Neural cell (in vitro differentiated cells): ENCODE measurements around the gene CDK11B. TPM values are rescaled to one million over a fixed set of nuclear protein-coding genes. Genes with fewer than 3 reads are reported as not detected.

ENCODE experiments used
- H2AFZ ChIP-seq: fragments of 200-600, 300-800 bp; sonication (generic), shearing (Covaris generic); 2 replicates; pipeline ENCODE4 v1.6.0; 2014; ENCODE audit warnings: low read depth, mild to moderate bottlenecking, antibody characterized with exemption, low read length, moderate library complexity
- H3F3A ChIP-seq: fragments of 200-600 bp; shearing (Covaris generic); 2 replicates; pipeline ENCODE4 v1.6.1; 2016; ENCODE audit warnings: mild to moderate bottlenecking, moderate library complexity, mixed read lengths, antibody characterized with exemption, low read length; ENCODE audit not compliant: insufficient read depth, poor library complexity, severe bottlenecking
- H3K27ac ChIP-seq: fragments of 200-600, 300-800 bp; sonication (generic), shearing (Covaris generic); 2 replicates; pipeline ENCODE4 v1.5.1; 2014; ENCODE audit warnings: mild to moderate bottlenecking, low read length, moderate library complexity
- H3K27me3 ChIP-seq: fragments of 300-800, 200-600 bp; sonication (generic), shearing (Covaris generic); 2 replicates; pipeline ENCODE4 v1.6.0; 2014; ENCODE audit warnings: mild to moderate bottlenecking, low read depth, low read length, moderate library complexity; ENCODE audit not compliant: insufficient read depth
- H3K36me3 ChIP-seq: fragments of 300-800, 200-600 bp; sonication (generic), shearing (Covaris generic); 2 replicates; pipeline ENCODE4 v1.5.1; 2014; ENCODE audit warnings: mild to moderate bottlenecking, antibody characterized with exemption, low read length, moderate library complexity; ENCODE audit not compliant: insufficient read depth
- H3K4me2 ChIP-seq: fragments of 300-800, 200-600 bp; sonication (generic), shearing (Covaris generic); 2 replicates; pipeline ENCODE4 v1.6.0; 2014; ENCODE audit warnings: mild to moderate bottlenecking, low read length
- H3K4me3 ChIP-seq: fragments of 300-800, 200-600 bp; sonication (generic), shearing (Covaris generic); 2 replicates; pipeline ENCODE4 v1.5.1; 2014; ENCODE audit warnings: mild to moderate bottlenecking, low read length, moderate library complexity
- H3K79me2 ChIP-seq: fragments of 200-600 bp; shearing (Covaris generic); replicated peaks from 2 replicates; pipeline ENCODE4 v1.6.0; 2014; ENCODE audit warnings: mild to moderate bottlenecking, low read length, moderate library complexity; ENCODE audit not compliant: insufficient read depth
- H3K9ac ChIP-seq: fragments of 300-800, 200-600 bp; sonication (generic), shearing (Covaris generic); 2 replicates; pipeline ENCODE4 v1.6.1; 2016; ENCODE audit warnings: mild to moderate bottlenecking, low read length, mixed read lengths
- H3K9me2 ChIP-seq: fragments of 200-600 bp; shearing (Covaris generic); 2 replicates; pipeline ENCODE4 v1.6.1; 2016; ENCODE audit warnings: mild to moderate bottlenecking, low read length, mixed read lengths; ENCODE audit not compliant: insufficient read depth
- H3K9me3 ChIP-seq: fragments of 200-600, 300-800 bp; sonication (generic), shearing (Covaris generic); 2 replicates; pipeline ENCODE4 v1.6.1; 2016; ENCODE audit warnings: mild to moderate bottlenecking, mixed run types, low read length, moderate library complexity, mixed read lengths
- H4K20me1 ChIP-seq: fragments of 200-600 bp; shearing (Covaris generic); 2 replicates; pipeline ENCODE4 v1.6.1; 2016; ENCODE audit warnings: mild to moderate bottlenecking, mixed run types; ENCODE audit not compliant: insufficient read depth
- EP300 ChIP-seq: fragments of 450-650 bp; conservative IDR thresholded peaks from 2 replicates; pipeline ENCODE4 v1.6.1; 2014; ENCODE audit warnings: antibody characterized with exemption, mild to moderate bottlenecking, moderate library complexity; ENCODE audit not compliant: poor library complexity, severe bottlenecking
- EZH2 ChIP-seq: fragments of 200-600, 300-800 bp; shearing (Covaris generic), sonication (generic); IDR thresholded peaks from 2 replicates; pipeline ENCODE4 v1.6.1; 2014; ENCODE audit warnings: antibody characterized with exemption, low read length, borderline replicate concordance, mild to moderate bottlenecking; ENCODE audit not compliant: insufficient read depth, poor library complexity, severe bottlenecking
- MXI1 ChIP-seq: fragments of 450-650 bp; conservative IDR thresholded peaks from 2 replicates; pipeline ENCODE4 v1.6.1; 2014; ENCODE audit warnings: antibody characterized with exemption, mild to moderate bottlenecking; ENCODE audit not compliant: poor library complexity, severe bottlenecking
- POLR2AphosphoS5 ChIP-seq: IDR thresholded peaks from 2 replicates; pipeline ENCODE4 v1.6.1; 2012
- RAD21 ChIP-seq: fragments of 450-650 bp; conservative IDR thresholded peaks from 2 replicates; pipeline ENCODE4 v1.6.1; 2014; ENCODE audit warnings: antibody characterized with exemption, mild to moderate bottlenecking, moderate library complexity
- REST ChIP-seq: IDR thresholded peaks from 2 replicates; pipeline ENCODE4 v1.6.1; 2012; ENCODE audit warnings: borderline replicate concordance
- SMC3 ChIP-seq: fragments of 450-650 bp; conservative IDR thresholded peaks from 2 replicates; pipeline ENCODE4 v1.6.1; 2014; ENCODE audit warnings: antibody characterized with exemption, mild to moderate bottlenecking, moderate library complexity; ENCODE audit not compliant: poor library complexity
- TAF1 ChIP-seq: IDR thresholded peaks from 2 replicates; pipeline ENCODE4 v1.6.1; 2012; ENCODE audit warnings: low read depth
- polyA plus RNA-seq: library from polyadenylated mRNA; depleted of rRNA; stranded (reverse); fragments of >200 nt; gene quantifications from 2 replicates; pipeline ENCODE4 v1.2.3, GENCODE V29; 2014
- TF ChIP-seq, protein P1 (sequence below): fragments of 450-650 bp; IDR thresholded peaks from 2 replicates; pipeline ENCODE4 v1.5.1; 2014; ENCODE audit warnings: antibody characterized with exemption, mild to moderate bottlenecking, moderate library complexity; ENCODE audit not compliant: poor library complexity, severe bottlenecking

The CDK11B gene
- polyA plus RNA-seq, 1 donor from 2014 or later: 9.6 TPM

GRCh38 chr1:1680031-1680911, 21.5 kb upstream of the CDK11B start:
- TF ChIP-seq SMC3: no peak
- TF ChIP-seq REST: no peak
- TF ChIP-seq EZH2: no peak
- TF ChIP-seq, protein P1, sequence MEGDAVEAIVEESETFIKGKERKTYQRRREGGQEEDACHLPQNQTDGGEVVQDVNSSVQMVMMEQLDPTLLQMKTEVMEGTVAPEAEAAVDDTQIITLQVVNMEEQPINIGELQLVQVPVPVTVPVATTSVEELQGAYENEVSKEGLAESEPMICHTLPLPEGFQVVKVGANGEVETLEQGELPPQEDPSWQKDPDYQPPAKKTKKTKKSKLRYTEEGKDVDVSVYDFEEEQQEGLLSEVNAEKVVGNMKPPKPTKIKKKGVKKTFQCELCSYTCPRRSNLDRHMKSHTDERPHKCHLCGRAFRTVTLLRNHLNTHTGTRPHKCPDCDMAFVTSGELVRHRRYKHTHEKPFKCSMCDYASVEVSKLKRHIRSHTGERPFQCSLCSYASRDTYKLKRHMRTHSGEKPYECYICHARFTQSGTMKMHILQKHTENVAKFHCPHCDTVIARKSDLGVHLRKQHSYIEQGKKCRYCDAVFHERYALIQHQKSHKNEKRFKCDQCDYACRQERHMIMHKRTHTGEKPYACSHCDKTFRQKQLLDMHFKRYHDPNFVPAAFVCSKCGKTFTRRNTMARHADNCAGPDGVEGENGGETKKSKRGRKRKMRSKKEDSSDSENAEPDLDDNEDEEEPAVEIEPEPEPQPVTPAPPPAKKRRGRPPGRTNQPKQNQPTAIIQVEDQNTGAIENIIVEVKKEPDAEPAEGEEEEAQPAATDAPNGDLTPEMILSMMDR: no peak
- TF ChIP-seq MXI1: no peak
- TF ChIP-seq RAD21: no peak
- no peak for TF ChIP-seq EP300
- no peak for TF ChIP-seq TAF1
- TF ChIP-seq POLR2AphosphoS5: no peak
- H3K27me3 ChIP-seq: no peaks in the 10 kb centered on the region
- H3K79me2 ChIP-seq: peaks cover 43% of the 10 kb centered on the region
- H4K20me1 ChIP-seq: no peaks in the 10 kb centered on the region
- H3K4me2 ChIP-seq: no peak overlapping the region
- H3K4me3 ChIP-seq: no peak overlapping the region
- no peak overlapping the region for H2AFZ ChIP-seq
- H3K27ac ChIP-seq: no peak overlapping the region
- H3F3A ChIP-seq: no peaks in the 10 kb centered on the region
- no peaks in the 10 kb centered on the region for H3K36me3 ChIP-seq
- no peaks in the 10 kb centered on the region for H3K9me2 ChIP-seq
- H3K9ac ChIP-seq: no peak overlapping the region
- no peaks in the 10 kb centered on the region for H3K9me3 ChIP-seq

DNA sequence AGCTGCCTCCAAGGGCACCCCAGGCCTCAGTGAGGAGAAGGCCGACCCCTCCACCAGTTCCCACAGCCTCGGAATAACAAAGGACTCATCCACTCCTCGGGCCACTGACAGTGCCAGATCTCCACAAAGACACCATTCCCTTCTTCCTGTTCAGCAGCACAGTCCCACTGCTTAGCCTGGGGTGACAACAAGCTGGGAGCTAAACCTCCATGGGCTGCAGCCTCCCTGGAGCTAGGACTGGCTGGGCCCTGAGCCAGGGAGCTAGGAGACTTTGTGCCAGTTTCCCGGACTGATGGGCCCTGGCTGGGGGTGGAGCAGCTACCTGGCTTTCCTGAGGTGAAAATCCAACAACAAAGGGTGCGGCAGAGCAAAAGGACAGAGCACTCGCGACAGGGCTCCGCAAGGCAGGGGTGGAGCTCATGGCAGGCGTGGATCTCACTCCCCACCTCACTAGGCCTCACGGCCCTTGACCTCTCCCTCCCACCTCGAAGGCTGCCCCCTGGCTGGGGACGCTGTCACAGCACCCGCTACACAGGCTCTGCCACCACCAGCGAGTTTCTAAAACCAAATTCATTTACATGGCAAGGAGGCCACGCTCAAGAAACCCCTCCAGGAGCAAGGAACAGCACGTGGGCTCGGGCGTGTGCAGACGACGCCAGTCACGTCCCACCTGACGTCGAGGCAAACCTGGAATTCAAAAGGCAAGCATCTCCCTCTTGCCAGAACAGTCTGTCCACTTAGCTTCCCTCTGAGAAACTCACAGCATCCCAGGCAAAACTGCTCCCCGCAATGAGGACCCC, 20.0 kb upstream of the CDK11B start:
- Histone ChIP-seq H3K9me3 (no peaks in the 10 kb centered on the region), H3K79me2 (peaks cover 34% of the 10 kb centered on the region), H3K36me3 (no peaks in the 10 kb centered on the region), H3F3A (no peaks in the 10 kb centered on the region), H3K27me3 (no peaks in the 10 kb centered on the region), H3K9ac (no peak overlapping the region), H3K27ac (no peak overlapping the region), H4K20me1 (no peaks in the 10 kb centered on the region), H3K4me2 (no peak overlapping the region), H3K4me3 (no peak overlapping the region), H3K9me2 (no peaks in the 10 kb centered on the region), H2AFZ (no peak overlapping the region)
- TF ChIP-seq REST (no peak), SMC3 (no peak), EZH2 (no peak), RAD21 (no peak), MXI1 (no peak), POLR2AphosphoS5 (no peak), EP300 (no peak), TAF1 (no peak)
- TF ChIP-seq, protein P1: no peak
